Stimulated activated CD8-positive, alpha-beta memory T cell treated with anti-CD3 and anti-CD28 coated beads, Interleukin-7, amount 100 ng/mL, for 24 hours (primary cell): ENCODE data around the gene MINDY4.
A peak's percentile ranks its signal among the peaks of the same experiment; 100 is the strongest.

Source experiments
- DNase-seq: peaks from one replicate; pipeline ENCODE4 v3.0.0-alpha.2; 2020; ENCODE audit warnings: low read depth

Gene MINDY4

DNA sequence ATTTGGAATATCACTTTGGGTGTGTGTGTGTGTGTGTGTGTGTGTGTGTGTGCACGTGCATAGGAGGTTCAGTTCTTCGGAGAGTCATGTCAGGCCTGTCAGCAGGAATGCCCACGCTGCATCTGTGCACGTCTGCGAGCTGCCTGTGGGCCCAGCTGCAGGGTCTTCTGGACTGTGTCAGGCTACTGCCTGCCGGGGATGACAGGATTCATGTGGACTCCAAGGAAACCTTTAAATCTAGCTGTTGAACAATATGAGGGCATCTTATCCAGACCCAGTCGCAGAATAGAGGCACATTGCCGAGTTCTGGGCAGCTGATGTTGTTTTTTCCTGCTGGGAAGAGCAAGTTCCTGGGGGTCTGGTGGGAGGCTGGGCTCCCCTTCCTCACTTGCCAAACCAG is 159.4 kb downstream of the MINDY4 start:
- no peak for DNase-seq

DNA sequence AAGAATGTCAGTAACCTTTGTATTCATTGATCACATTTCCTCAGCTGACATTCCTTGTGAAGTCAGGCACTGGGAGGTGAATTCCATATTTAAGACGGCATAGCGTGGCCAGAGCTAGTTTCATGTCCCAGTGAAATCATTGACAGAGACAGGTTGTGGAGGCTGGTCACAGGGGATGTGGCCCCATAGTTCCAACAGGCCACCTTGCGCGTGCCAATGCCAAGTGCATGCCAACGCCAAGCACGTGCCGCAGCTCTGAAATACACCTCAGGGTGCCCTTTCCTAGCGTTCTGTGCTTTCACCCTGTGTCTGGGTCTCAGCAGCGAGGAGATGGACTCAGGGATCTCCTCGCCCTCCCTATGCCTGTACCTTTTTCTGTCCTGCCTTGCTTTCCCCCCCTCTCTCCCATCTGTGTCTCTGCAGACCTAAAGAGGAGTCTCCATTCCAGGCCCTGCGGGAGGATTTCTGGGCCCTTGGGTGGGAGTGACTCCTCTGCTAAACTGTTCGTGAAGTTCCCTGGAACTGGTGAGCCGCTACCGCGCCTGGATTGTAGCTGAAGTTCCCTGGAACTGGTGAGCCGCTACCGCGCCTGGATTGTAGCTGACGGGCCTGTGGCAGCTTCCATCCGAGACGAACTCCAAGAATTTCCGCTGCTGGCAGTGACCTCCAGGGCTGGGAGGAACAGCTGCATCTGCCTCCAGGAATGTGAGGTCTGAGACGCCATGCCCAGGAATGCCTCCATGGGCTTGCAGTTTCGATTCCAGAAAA is 160.1 kb downstream of the MINDY4 start:
- no peak for DNase-seq

GRCh38 chr7:30931929-30932540 is 160.8 kb downstream of the MINDY4 start:
- no peak for DNase-seq

GRCh38 chr7:30932562-30932961 is 161.3 kb downstream of the MINDY4 start:
- no peak for DNase-seq

- no peak for DNase-seq
Measured at GRCh38 chr7:30933124-30933974, 162.1 kb downstream of the MINDY4 start.

GRCh38 chr7:30934225-30934624 is 163.0 kb downstream of the MINDY4 start:
- no peak for DNase-seq

- DNase-seq = no peak
Measured at GRCh38 chr7:30934732-30935568, 163.7 kb downstream of the MINDY4 start.

DNA sequence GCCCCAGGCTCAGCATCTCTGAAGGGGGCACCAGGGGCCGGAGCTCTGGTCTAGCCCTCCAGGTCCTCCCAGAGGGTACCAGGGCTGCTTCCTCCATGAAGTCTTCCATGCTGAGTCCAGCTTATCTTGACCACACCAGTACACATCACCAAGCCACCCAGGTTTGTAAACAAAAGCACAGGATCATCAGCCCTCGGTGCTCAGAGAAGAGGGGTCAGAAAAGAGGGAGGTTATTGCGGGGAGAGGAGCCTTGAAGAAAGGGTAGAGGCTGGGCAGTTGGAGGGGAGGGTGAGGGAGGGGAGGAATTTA is 164.3 kb downstream of the MINDY4 start:
- no peak for DNase-seq

DNA sequence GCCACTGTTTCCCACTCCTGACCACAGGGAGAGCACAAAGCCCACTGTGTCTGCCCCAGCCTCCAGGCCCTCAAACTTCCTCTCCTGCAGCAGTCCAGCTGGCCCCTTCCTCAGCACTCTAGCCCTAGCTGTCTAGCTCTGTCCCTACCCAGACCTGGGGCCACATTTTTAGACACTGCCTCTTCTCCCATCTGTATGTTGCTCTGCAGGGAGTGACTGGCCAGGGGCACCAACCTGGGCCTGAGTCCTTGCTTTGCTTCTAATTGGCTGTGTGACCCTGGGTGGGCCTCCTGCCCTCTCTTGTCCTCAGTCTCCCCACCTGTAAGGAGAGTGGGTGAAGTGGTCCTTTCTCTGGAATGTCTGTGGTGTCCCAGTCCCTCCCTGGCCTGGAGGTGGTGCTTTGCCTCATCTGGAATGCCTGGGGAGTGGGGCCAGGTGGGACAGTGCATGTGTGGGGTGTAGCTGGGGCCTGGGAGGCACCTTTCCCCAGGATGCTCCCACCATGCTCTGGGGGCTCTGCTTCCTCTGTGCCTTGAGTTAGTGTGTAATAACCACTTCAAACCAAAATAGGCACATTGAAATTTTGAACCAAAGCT is 165.5 kb downstream of the MINDY4 start:
- no peak for DNase-seq

DNA sequence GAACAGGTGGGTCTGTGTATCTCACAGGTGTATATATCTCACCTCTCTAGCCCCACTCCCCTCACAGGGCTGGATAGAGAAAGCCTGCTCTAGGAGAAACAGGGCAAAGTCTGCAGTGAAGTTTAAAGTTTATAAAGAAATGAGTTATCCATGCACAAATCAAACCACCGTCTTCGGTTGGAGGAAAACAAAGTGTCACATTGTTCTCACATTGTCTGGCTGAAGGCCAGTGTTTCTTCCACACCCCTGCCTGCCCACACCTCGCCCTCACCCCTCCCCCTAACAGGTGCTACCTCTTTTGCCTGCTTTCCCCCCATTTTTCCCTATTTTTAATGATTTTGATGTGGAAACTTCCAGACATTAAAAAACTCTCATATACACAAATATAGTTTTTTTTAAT is 166.2 kb downstream of the MINDY4 start:
- no peak for DNase-seq

- peak; percentile 46 for DNase-seq
Measured at GRCh38 chr7:30938435-30939316, 167.5 kb downstream of the MINDY4 start.

- DNase-seq = no peak
Measured at GRCh38 chr7:30941582-30942323, 170.5 kb downstream of the MINDY4 start.
